Adrenal gland (tissue), 5 donors: Measurements from ENCODE around the gene COL20A1.
A peak's percentile ranks its signal among the peaks of the same experiment; 100 is the strongest.

ENCODE experiments used
- CTCF ChIP-seq, 6 experiments: fragments of 450-650 bp in 4 of 6; fragments of 200-600 bp in 2 of 6; sonication (generic) in 1 of 6; IDR thresholded peaks; 1 replicate in 5 of 6; 2 replicates in 1 of 6; pipeline versions ENCODE4 v1.5.1 to v1.8.0; 2016 to 2021; ENCODE audit warnings: antibody characterized with exemption in 6 of 6, mild to moderate bottlenecking in 2 of 6, moderate library complexity in 1 of 6
- POLR2A ChIP-seq, 2 donors: fragments of 450-650 bp; IDR thresholded peaks; one replicate each; pipeline ENCODE4 v1.6.1; 2017; ENCODE audit warnings: antibody characterized with exemption in 2 of 2, mild to moderate bottlenecking in 2 of 2, moderate library complexity in 1 of 2
- donor health status: DM: no; HTN: no; CAD: no.

GRCh38 chr20:63290677-63291472, 2.1 kb upstream of the COL20A1 start:
- TF ChIP-seq CTCF (IDR thresholded peaks at IDR 0.05) (peak; percentile 47 to 75 (median 60)), POLR2A (IDR thresholded peaks at IDR 0.05) (no peak)
